Measurements from ENCODE around the gene PLD5. TPM values are rescaled to one million over a fixed set of nuclear protein-coding genes. Genes with fewer than 3 reads are reported as not detected.

The PLD5 gene
- polyA plus RNA-seq, 1 of the 3 experiments (the other 2 are of a cell fraction), result 0.08 TPM

DNA sequence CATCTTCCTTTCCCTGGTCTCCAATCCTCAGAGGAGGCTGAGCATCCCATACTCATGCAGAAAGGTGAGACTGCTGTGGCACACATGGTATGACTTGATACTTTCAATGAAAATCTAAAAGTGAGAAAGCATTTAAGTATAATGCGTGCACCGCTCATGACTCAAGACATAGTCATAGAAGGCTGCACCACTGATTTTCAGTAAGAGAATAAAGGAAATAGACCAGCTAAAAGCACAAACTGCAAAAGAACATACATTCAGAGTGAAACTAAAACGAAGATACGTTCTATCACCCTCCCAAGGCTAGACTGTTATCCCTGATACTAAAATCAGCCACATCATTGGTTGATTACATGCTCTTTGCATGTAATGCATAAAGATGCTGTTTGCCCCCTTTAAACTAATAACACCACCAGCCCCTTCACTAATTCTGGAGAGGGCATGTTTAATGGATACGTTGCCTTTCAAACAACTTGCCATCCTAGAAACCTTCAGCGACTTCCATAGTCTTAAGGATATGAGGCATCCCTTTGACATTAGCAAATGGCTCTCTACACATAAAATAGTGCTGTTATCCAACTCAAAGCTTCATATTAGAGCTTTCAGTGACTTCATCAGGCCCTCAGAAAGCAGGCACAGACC lies 2.1 kb downstream of the PLD5 start:
- no peak overlapping the region for H3K4me2 ChIP-seq
- H3F3A ChIP-seq (replicated peaks; ENCODE audit: insufficient read depth), result no peaks in the 10 kb centered on the region
- H3K9me3 ChIP-seq, result no peaks in the 10 kb centered on the region
- no peak overlapping the region; a peak in 1 of 4 replicates for H3K4me3 ChIP-seq (ENCODE audit: low read depth in 2 of 2, low read length in 1 of 2)
- H3K36me3 ChIP-seq (replicated peaks in 1 of 2; ENCODE audit: control insufficient read depth in 1 of 2, insufficient read depth in 2 of 2, low read length in 1 of 2), result no peaks in the 10 kb centered on the region
- TF ChIP-seq SMC3 (IDR thresholded peaks at IDR 0.05; ENCODE audit: low read depth, low read length), result no peak
- TF ChIP-seq MEF2A (IDR thresholded peaks at IDR 0.05; ENCODE audit: borderline replicate concordance, low read depth), result no peak
- no peak for TF ChIP-seq CHD2 (IDR thresholded peaks at IDR 0.05; ENCODE audit: low read length, partially characterized antibody)
- no peak for TF ChIP-seq NFIC (IDR thresholded peaks at IDR 0.05; ENCODE audit: borderline replicate concordance)
- no peak for TF ChIP-seq RXRA (IDR thresholded peaks at IDR 0.05; ENCODE audit: borderline replicate concordance, low read depth)
- no peak for TF ChIP-seq TCF12 (IDR thresholded peaks at IDR 0.05)
- TF ChIP-seq POLR2AphosphoS5 (IDR thresholded peaks at IDR 0.05; ENCODE audit: low read depth, low read length), result no peak
- no peak for TF ChIP-seq PBX3 (IDR thresholded peaks at IDR 0.05)
- TF ChIP-seq FOXM1 (IDR thresholded peaks at IDR 0.05; ENCODE audit: low read depth), result no peak
- no peak for TF ChIP-seq RFX5 (IDR thresholded peaks at IDR 0.05; ENCODE audit: low read length)
- TF ChIP-seq JUND (IDR thresholded peaks at IDR 0.05), result no peak
- no peak for TF ChIP-seq ELF1 (IDR thresholded peaks at IDR 0.05)
- TF ChIP-seq TAF1 (IDR thresholded peaks at IDR 0.05; ENCODE audit: borderline replicate concordance, low read depth, low read length), result no peak
- no peak for TF ChIP-seq EP300 (IDR thresholded peaks at IDR 0.05; ENCODE audit: borderline replicate concordance in 1 of 2, low read depth in 1 of 2, low read length in 1 of 2)
- no peaks in the 10 kb centered on the region for H3K9me2 ChIP-seq
- no peak overlapping the region for H3K9ac ChIP-seq
- POLR2A ChIA-PET, result no interaction called here
- CTCF ChIA-PET, result interaction anchor here (0.6 to 1.5 kb wide), 4 partner anchors 14 to 67 kb away, joined by 3 to 5 read pairs (median 4); no protein-coding TSS in a partner anchor
- peaks cover 8% of the 10 kb centered on the region for H3K27me3 ChIP-seq (ENCODE audit: insufficient read depth)
- peaks cover 0 to 11% of the 10 kb centered on the region in 2 experiments; a peak in 2 of 4 replicates for H3K4me1 ChIP-seq (ENCODE audit: control insufficient read depth in 1 of 2, insufficient read depth in 2 of 2, low read depth in 1 of 2, low read length in 1 of 2)
- no peak for DNase-seq
- H3K79me2 ChIP-seq (ENCODE audit: insufficient read depth), result no peaks in the 10 kb centered on the region
- H4K20me1 ChIP-seq (ENCODE audit: insufficient read depth), result no peaks in the 10 kb centered on the region
- no peak overlapping the region for H3K27ac ChIP-seq (ENCODE audit: low read depth in 2 of 2, low read length in 1 of 2)
- no peak overlapping the region for H2AFZ ChIP-seq (ENCODE audit: low read depth)
- 62% methylated on average over 6 of the region's 6 CpGs for WGBS (ENCODE audit: low lambda C conversion rate)

- Histone ChIP-seq H3K27ac (ENCODE audit: low read depth in 2 of 2, low read length in 1 of 2) (no peak overlapping the region), H3K4me2 (no peak overlapping the region), H3K9me2 (no peaks in the 10 kb centered on the region), H3K4me3 (ENCODE audit: low read depth in 2 of 2, low read length in 1 of 2) (no peak overlapping the region), H3F3A (replicated peaks; ENCODE audit: insufficient read depth) (no peaks in the 10 kb centered on the region), H4K20me1 (ENCODE audit: insufficient read depth) (no peaks in the 10 kb centered on the region), H2AFZ (ENCODE audit: low read depth) (no peak overlapping the region), H3K9ac (no peak overlapping the region), H3K79me2 (ENCODE audit: insufficient read depth) (no peaks in the 10 kb centered on the region), H3K9me3 (no peaks in the 10 kb centered on the region), H3K36me3 (replicated peaks in 1 of 2; ENCODE audit: control insufficient read depth in 1 of 2, insufficient read depth in 2 of 2, low read length in 1 of 2) (peaks cover 0 to 2% of the 10 kb centered on the region in 2 experiments), H3K27me3 (ENCODE audit: insufficient read depth) (no peaks in the 10 kb centered on the region), H3K4me1 (ENCODE audit: control insufficient read depth in 1 of 2, insufficient read depth in 2 of 2, low read depth in 1 of 2, low read length in 1 of 2) (no peaks in the 10 kb centered on the region)
- no peak for TF ChIP-seq GATA2 (CRISPR knock-in tag; IDR thresholded peaks at IDR 0.05)
- TF ChIP-seq MEF2A (IDR thresholded peaks at IDR 0.05; ENCODE audit: borderline replicate concordance, low read depth), result no peak
- TF ChIP-seq RFX5 (IDR thresholded peaks at IDR 0.05; ENCODE audit: low read length), result no peak
- TF ChIP-seq NRF1 (IDR thresholded peaks at IDR 0.05; ENCODE audit: low read depth, low read length), result no peak
- TF ChIP-seq ZBTB33 (IDR thresholded peaks at IDR 0.05; ENCODE audit: borderline replicate concordance, low read depth), result no peak
- TF ChIP-seq PBX3 (IDR thresholded peaks at IDR 0.05), result no peak
- no peak for TF ChIP-seq SIN3A (IDR thresholded peaks at IDR 0.05; ENCODE audit: borderline replicate concordance, low read depth, low read length)
- TF ChIP-seq POLR2AphosphoS5 (IDR thresholded peaks at IDR 0.05; ENCODE audit: low read depth, low read length), result no peak
- no peak for TF ChIP-seq CHD2 (IDR thresholded peaks at IDR 0.05; ENCODE audit: low read length, partially characterized antibody)
- TF ChIP-seq, protein P1, sequence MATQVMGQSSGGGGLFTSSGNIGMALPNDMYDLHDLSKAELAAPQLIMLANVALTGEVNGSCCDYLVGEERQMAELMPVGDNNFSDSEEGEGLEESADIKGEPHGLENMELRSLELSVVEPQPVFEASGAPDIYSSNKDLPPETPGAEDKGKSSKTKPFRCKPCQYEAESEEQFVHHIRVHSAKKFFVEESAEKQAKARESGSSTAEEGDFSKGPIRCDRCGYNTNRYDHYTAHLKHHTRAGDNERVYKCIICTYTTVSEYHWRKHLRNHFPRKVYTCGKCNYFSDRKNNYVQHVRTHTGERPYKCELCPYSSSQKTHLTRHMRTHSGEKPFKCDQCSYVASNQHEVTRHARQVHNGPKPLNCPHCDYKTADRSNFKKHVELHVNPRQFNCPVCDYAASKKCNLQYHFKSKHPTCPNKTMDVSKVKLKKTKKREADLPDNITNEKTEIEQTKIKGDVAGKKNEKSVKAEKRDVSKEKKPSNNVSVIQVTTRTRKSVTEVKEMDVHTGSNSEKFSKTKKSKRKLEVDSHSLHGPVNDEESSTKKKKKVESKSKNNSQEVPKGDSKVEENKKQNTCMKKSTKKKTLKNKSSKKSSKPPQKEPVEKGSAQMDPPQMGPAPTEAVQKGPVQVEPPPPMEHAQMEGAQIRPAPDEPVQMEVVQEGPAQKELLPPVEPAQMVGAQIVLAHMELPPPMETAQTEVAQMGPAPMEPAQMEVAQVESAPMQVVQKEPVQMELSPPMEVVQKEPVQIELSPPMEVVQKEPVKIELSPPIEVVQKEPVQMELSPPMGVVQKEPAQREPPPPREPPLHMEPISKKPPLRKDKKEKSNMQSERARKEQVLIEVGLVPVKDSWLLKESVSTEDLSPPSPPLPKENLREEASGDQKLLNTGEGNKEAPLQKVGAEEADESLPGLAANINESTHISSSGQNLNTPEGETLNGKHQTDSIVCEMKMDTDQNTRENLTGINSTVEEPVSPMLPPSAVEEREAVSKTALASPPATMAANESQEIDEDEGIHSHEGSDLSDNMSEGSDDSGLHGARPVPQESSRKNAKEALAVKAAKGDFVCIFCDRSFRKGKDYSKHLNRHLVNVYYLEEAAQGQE (IDR thresholded peaks at IDR 0.05; ENCODE audit: low read depth, low read length), result no peak
- TF ChIP-seq TAF1 (IDR thresholded peaks at IDR 0.05; ENCODE audit: borderline replicate concordance, low read depth, low read length), result no peak
- no peak for TF ChIP-seq YY1 (IDR thresholded peaks at IDR 0.05; ENCODE audit: low read depth)
- TF ChIP-seq RXRA (IDR thresholded peaks at IDR 0.05; ENCODE audit: borderline replicate concordance, low read depth), result no peak
- TF ChIP-seq NFIC (IDR thresholded peaks at IDR 0.05; ENCODE audit: borderline replicate concordance), result no peak
- POLR2A ChIA-PET, result no interaction called here
- 8% methylated on average over 2 of the region's 2 CpGs for WGBS (ENCODE audit: low lambda C conversion rate)
- no peak for DNase-seq
- CTCF ChIA-PET, result no interaction called here
These were observed 8.9 kb downstream of the PLD5 start for GRCh38 chr1:242515555-242515954.
